Fibroblast of villous mesenchyme (primary cell): ENCODE results near the gene ATF5. TPM values are rescaled to one million over a fixed set of nuclear protein-coding genes. Genes with fewer than 3 reads are reported as not detected.

Experiments used
- DNase-seq: peaks from one replicate; pipeline ENCODE4 v3.0.0-alpha.2; 2010; ENCODE audit warnings: low read depth
- H3K4me3 ChIP-seq: 2 replicates; pipeline ENCODE4 v1.5.1; 2011; ENCODE audit warnings: low read depth, mild to moderate bottlenecking, low read length
- CTCF ChIP-seq: IDR thresholded peaks from 2 replicates; pipeline ENCODE4 v1.5.1; 2012; ENCODE audit warnings: low read depth, mild to moderate bottlenecking, low read length; ENCODE audit not compliant: insufficient read depth
- total RNA-seq: library from RNA; depleted of rRNA; stranded (reverse); fragments of >200 nt; gene quantifications from 2 replicates; pipeline ENCODE4 v1.2.3, GENCODE V29; 2012

The ATF5 gene
- total RNA-seq, 1 donor = 8.2 TPM

DNA sequence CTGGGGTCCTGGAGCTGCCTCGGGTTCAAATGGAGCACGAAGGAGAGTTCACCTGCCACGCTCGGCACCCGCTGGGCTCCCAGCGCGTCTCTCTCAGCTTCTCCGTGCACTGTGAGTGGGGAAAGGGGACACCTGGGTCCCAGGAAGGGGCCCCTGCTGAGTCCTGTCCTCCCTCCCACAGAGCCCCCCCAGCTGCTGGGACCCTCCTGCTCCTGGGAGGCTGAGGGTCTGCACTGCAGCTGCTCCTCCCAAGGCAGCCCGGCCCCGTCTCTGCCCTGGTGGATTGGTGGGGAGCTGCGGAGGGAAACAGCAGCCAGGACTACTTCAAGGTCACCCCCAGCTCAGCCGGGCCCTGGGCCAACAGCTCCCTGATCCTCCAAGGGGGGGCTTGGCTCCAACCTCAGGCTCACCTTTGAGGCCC, 43.0 kb downstream of the ATF5 start:
- DNase-seq = no peak
- no peak overlapping the region for H3K4me3 ChIP-seq
- TF ChIP-seq CTCF = no peak

DNA sequence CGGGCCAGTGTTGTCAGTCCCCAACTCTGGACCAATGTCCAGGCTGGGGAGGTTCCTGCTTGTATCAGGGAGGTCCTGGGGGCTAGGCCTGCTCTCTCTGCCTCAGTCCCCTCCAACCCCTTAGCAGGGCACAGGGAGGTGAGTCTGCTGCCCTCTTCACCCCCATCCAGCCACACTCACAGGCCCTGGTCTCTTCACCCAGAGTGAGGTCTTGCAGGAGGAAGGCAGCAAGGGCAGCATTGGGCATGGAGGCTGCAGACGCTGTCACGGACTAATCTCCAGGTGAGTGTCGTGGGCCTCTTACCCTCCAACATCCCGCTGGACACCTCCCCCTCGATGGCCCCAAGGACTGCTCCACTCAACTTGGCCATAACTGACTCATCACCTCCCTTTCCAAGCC, 43.8 kb downstream of the ATF5 start:
- TF ChIP-seq CTCF = no peak
- H3K4me3 ChIP-seq = no peak overlapping the region
- DNase-seq = no peak

- DNase-seq = no peak
- H3K4me3 ChIP-seq = no peak overlapping the region
- TF ChIP-seq CTCF = no peak
These were observed 45.0 kb downstream of the ATF5 start for GRCh38 chr19:49973987-49974386.

GRCh38 chr19:49975051-49975450, 46.0 kb downstream of the ATF5 start:
- no peak overlapping the region for H3K4me3 ChIP-seq
- no peak for TF ChIP-seq CTCF
- no peak for DNase-seq

DNA sequence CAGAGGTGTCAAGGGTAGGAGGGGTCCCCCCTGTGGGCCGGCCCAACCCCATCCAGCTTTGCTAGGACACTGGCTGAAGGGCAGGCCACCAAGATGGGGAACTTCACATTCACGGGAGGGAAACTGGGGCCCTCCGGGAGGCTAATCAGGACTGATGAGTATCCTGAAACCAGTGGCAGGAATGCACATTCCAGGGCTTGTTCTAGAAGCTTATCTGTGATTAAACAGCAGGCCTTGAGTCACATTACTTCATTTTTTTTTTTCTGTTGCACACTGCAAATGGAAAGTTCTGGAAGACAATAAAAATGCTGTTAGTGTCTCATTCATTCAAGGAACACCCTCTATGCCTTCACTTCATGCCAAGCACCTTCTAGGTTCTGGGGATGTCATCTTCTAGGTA, 47.5 kb downstream of the ATF5 start:
- peak; percentile 28 for DNase-seq
- no peak overlapping the region for H3K4me3 ChIP-seq
- TF ChIP-seq CTCF = no peak

- H3K4me3 ChIP-seq = no peak overlapping the region
- no peak for TF ChIP-seq CTCF
- DNase-seq = no peak
These were observed 48.1 kb downstream of the ATF5 start for GRCh38 chr19:49977076-49977475.

DNA sequence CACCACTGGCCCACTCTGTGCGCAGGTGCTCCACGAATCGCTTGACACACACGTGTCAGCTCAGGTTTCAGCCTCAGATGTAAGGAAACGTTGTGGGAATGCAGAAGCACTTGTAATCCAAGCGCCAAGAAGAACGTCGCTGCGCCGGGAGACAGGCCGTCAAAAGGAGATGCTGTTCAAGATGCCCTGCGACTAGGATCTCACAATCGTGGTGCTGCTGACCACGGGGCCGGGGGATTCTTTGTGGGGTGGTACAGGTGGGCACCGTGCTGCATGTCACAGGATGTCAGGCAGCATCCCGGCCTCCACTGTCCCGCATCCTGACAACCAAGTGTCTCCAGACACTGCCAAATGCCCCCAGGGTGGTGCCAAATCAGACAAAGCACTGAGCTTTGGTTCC, 48.9 kb downstream of the ATF5 start:
- no peak for TF ChIP-seq CTCF

More for the DNA sequence above, 48.9 kb downstream of the ATF5 start:
- no peak for DNase-seq
- H3K4me3 ChIP-seq = no peak overlapping the region
